ENCODE data around the gene TRAM2. TPM values are rescaled to one million over a fixed set of nuclear protein-coding genes. Genes with fewer than 3 reads are reported as not detected.

Gene TRAM2
- total and polyA plus RNA-seq, 2 of the 13 experiments (the other 11 are each of a cell fraction or from before 2014, with no cell fraction given) = 49.1 to 72.5 TPM

DNA sequence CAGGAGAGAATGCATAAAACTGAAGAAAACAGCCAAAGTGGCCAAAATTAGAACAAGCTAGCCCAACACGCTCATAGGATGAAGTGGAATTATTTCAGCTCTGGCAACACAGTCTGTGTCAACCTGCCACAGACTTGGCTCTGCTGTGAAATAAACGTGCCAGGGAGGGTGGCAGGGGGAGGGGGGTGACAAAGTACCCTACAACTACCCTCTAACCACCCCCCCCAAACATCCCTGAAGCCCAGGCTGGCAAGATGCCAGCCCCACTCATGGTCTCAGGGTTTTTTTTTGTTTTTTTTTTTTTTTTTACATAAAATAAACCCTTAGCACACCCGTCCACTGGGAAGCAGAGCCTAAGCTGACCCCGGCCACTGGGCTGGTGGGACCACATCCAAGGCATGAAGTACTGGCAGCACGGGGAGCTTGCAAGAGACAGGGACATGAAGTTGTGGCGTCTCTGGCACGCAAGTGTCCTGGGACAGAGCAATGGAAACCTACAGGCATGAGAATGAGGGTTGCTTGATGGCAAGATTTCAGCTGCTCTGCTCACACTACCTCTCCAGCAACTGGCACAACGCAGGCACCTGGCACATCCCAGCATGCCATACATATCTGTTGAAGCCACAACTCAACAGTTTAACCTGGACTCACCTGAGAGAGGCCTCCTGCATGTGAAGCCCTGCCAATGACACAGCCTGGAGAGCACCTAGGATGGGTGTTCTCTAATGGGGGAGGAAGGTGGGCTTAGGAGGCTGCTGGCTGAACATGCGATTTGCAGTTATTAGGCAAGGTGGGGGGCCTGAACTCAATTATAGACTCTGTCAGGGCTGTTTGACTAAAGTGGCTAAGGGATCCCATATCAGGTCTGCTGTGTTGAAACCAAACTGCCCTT, 76.4 kb downstream of the TRAM2 start:
- no peak for DNase-seq (ENCODE audit: low spot score)
- in situ Hi-C loops (cut with HindIII; ENCODE audit: extremely low pct_ligation_motif_present, low pct_unique_long_range_greater_than_20kb) = no loop called here
- Histone ChIP-seq H3K27me3 (ENCODE audit: control insufficient read depth in 1 of 2, insufficient read depth in 2 of 2, low read length in 2 of 2) (no peaks in the 10 kb centered on the region), H3K36me3 (replicated peaks in 1 of 2; ENCODE audit: control insufficient read depth in 1 of 2, insufficient read depth in 2 of 2, low read length in 2 of 2) (peaks cover 14 to 38% of the 10 kb centered on the region in 2 experiments), H3K4me3 (replicated peaks in 1 of 3; ENCODE audit: insufficient read depth in 1 of 3, low read depth in 2 of 3, low read length in 3 of 3) (no peak overlapping the region), H3K9me3 (ENCODE audit: low read length) (no peaks in the 10 kb centered on the region), H3K4me1 (ENCODE audit: insufficient read depth, low read length) (peaks cover 23% of the 10 kb centered on the region), H2AFZ (ENCODE audit: low read length) (no peak overlapping the region), H4K20me1 (ENCODE audit: insufficient read depth, low read length) (no peaks in the 10 kb centered on the region), H3K4me2 (ENCODE audit: low read depth, low read length) (no peak overlapping the region), H3K79me2 (ENCODE audit: insufficient read depth, low read length) (no peaks in the 10 kb centered on the region), H3K9ac (ENCODE audit: insufficient read depth, low read depth, low read length) (no peak overlapping the region), H3K27ac (ENCODE audit: extremely low read length, insufficient read depth, low read length) (no peak overlapping the region)
- ChIA-PET CTCF (ENCODE audit: low intra/inter-chr PET ratio, low total read pairs) (no interaction called here), POLR2A (interaction anchor here (1.9 kb wide), 1 partner anchor 98 kb away, joined by 6 read pairs; no protein-coding TSS in a partner anchor)
- intact Hi-C loops (cut with micrococcal nuclease; ENCODE audit: unreplicated experiment) = loop anchor here (5.0 kb wide), 2 partner anchors 72 to 78 kb away; partner anchors contain the start of gene EFHC1
- WGBS (ENCODE audit: low lambda C conversion rate) = 95% methylated on average over 8 of the region's 9 CpGs
- peak in 1 of 2 experiments; percentile 26; a peak in 1 of 4 replicates for TF ChIP-seq POLR2A (IDR thresholded peaks at IDR 0.05; ENCODE audit: insufficient read depth in 1 of 2, low read depth in 2 of 2, low read length in 2 of 2)
- no peak for TF ChIP-seq BHLHE40 (IDR thresholded peaks at IDR 0.05; ENCODE audit: low read length)
- TF ChIP-seq POLR2G (IDR thresholded peaks at IDR 0.05; ENCODE audit: low read depth, low read length) = peak; percentile 35; the same call in 1 of the 2 replicates
- TF ChIP-seq, protein P1, sequence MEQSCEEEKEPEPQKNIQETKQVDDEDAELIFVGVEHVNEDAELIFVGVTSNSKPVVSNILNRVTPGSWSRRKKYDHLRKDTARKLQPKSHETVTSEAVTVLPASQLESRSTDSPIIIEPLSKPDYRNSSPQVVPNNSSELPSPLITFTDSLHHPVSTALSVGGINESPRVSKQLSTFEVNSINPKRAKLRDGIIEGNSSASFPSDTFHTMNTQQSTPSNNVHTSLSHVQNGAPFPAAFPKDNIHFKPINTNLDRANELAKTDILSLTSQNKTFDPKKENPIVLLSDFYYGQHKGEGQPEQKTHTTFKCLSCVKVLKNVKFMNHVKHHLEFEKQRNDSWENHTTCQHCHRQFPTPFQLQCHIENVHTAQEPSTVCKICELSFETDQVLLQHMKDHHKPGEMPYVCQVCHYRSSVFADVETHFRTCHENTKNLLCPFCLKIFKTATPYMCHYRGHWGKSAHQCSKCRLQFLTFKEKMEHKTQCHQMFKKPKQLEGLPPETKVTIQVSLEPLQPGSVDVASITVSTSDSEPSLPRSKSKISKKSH (CRISPR knock-in tag; IDR thresholded peaks at IDR 0.05; ENCODE audit: borderline replicate concordance) = 0 out of 2 replicates have a peak, but pooled peaks have one; percentile 41
- TF ChIP-seq POLR2AphosphoS5 (IDR thresholded peaks at IDR 0.05; ENCODE audit: low read depth, low read length) = peak; percentile 31; the same call in 1 of the 2 replicates
- TF ChIP-seq, protein P2, sequence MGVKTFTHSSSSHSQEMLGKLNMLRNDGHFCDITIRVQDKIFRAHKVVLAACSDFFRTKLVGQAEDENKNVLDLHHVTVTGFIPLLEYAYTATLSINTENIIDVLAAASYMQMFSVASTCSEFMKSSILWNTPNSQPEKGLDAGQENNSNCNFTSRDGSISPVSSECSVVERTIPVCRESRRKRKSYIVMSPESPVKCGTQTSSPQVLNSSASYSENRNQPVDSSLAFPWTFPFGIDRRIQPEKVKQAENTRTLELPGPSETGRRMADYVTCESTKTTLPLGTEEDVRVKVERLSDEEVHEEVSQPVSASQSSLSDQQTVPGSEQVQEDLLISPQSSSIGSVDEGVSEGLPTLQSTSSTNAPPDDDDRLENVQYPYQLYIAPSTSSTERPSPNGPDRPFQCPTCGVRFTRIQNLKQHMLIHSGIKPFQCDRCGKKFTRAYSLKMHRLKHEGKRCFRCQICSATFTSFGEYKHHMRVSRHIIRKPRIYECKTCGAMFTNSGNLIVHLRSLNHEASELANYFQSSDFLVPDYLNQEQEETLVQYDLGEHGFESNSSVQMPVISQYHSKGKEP (CRISPR knock-in tag; IDR thresholded peaks at IDR 0.05) = no peak
- peak; percentile 95 for TF ChIP-seq RBM22 (optimal IDR thresholded peaks at IDR 0.05; ENCODE audit: low read length)
- no TSS peak for BruUV-seq (replicated peaks)
- no peak for ATAC-seq
- no peak for FAIRE-seq

All from HepG2 (cell line).